Stimulated activated CD4-positive, alpha-beta T cell treated with anti-CD3 and anti-CD28 coated beads, Interleukin-2, amount 100 ng/mL, for 24 hours (primary cell): ENCODE results near the gene GLCCI1.
"Not testable (repeated sequence)": the region's sequence is repeated elsewhere in the genome, so short reads cannot be mapped to it uniquely, and the experiment has no call there.

Source experiments
- DNase-seq, 2 donors: peaks; one replicate each; pipeline ENCODE4 v3.0.0-alpha.2; 2020

GLCCI1 gene

GRCh38 chr7:8056439-8056838, 87.8 kb downstream of the GLCCI1 start:
- no peak for DNase-seq

- no peak for DNase-seq
These were observed 89.0 kb downstream of the GLCCI1 start for GRCh38 chr7:8057566-8057965.

- DNase-seq: no peak
These were observed 89.7 kb downstream of the GLCCI1 start for GRCh38 chr7:8058322-8058721.

- DNase-seq: no peak
These were observed 90.3 kb downstream of the GLCCI1 start for GRCh38 chr7:8058852-8059251.

- DNase-seq: no peak
These were observed 91.6 kb downstream of the GLCCI1 start for GRCh38 chr7:8060241-8060640.

GRCh38 chr7:8063300-8063699, 94.7 kb downstream of the GLCCI1 start:
- not testable (repeated sequence) for DNase-seq

- no peak for DNase-seq
These were observed 95.2 kb downstream of the GLCCI1 start for GRCh38 chr7:8063706-8064297.

GRCh38 chr7:8064828-8065227, 96.2 kb downstream of the GLCCI1 start:
- DNase-seq: no peak

GRCh38 chr7:8065356-8065813, 96.8 kb downstream of the GLCCI1 start:
- DNase-seq: no peak

GRCh38 chr7:8068892-8069686, 100.5 kb downstream of the GLCCI1 start:
- DNase-seq: no peak

- DNase-seq: no peak
These were observed 102.0 kb downstream of the GLCCI1 start for GRCh38 chr7:8070451-8071180.

GRCh38 chr7:8078418-8078817, 109.8 kb downstream of the GLCCI1 start:
- no peak for DNase-seq

GRCh38 chr7:8082762-8083161, 114.2 kb downstream of the GLCCI1 start:
- DNase-seq: no peak

GRCh38 chr7:8084836-8085235, 116.2 kb downstream of the GLCCI1 start:
- DNase-seq: no peak

- no peak for DNase-seq
These were observed 116.8 kb downstream of the GLCCI1 start for GRCh38 chr7:8085420-8085819.

- no peak for DNase-seq
These were observed 117.6 kb downstream of the GLCCI1 start for GRCh38 chr7:8086239-8086638.

- DNase-seq: no peak
These were observed 120.6 kb downstream of the GLCCI1 start for GRCh38 chr7:8089036-8089780.

- no peak for DNase-seq
These were observed 123.5 kb downstream of the GLCCI1 start for GRCh38 chr7:8092140-8092539.

GRCh38 chr7:8094164-8095140, 125.9 kb downstream of the GLCCI1 start:
- DNase-seq: no peak

- not testable (repeated sequence) for DNase-seq
These were observed 132.7 kb downstream of the GLCCI1 start for GRCh38 chr7:8101292-8101691.

- DNase-seq: no peak
These were observed 134.7 kb downstream of the GLCCI1 start for GRCh38 chr7:8103282-8103681.
